Measurements from ENCODE around the gene LZTR1.
"Not testable (repeated sequence)": the region's sequence is repeated elsewhere in the genome, so short reads cannot be mapped to it uniquely, and the experiment has no call there.

The LZTR1 gene

GRCh38 chr22:20942203-20942902 lies 39.7 kb upstream of the LZTR1 start:
- not testable (repeated sequence) for H3K4me3 ChIP-seq (ENCODE audit: low read depth, low read length); H3K27me3 ChIP-seq (ENCODE audit: control insufficient read depth, insufficient read depth, low read length); H3K4me1 ChIP-seq (ENCODE audit: control insufficient read depth, insufficient read depth, low read length); H3K9me3 ChIP-seq (ENCODE audit: control insufficient read depth, insufficient read depth, low read length); H3K9ac ChIP-seq (ENCODE audit: low read depth, low read length); H3K27ac ChIP-seq (ENCODE audit: low read depth, low read length)
- H3K36me3 ChIP-seq (ENCODE audit: control insufficient read depth, insufficient read depth, low read length), result peaks cover 32% of the 10 kb centered on the region

- no peak overlapping the region for H3K4me3 ChIP-seq (ENCODE audit: low read depth, low read length)
- H3K4me1 ChIP-seq (ENCODE audit: control insufficient read depth, insufficient read depth, low read length), result no peaks in the 10 kb centered on the region
- no peaks in the 10 kb centered on the region for H3K9me3 ChIP-seq (ENCODE audit: control insufficient read depth, insufficient read depth, low read length)
- H3K9ac ChIP-seq (ENCODE audit: low read depth, low read length), result no peak overlapping the region
- peaks cover 31% of the 10 kb centered on the region for H3K36me3 ChIP-seq (ENCODE audit: control insufficient read depth, insufficient read depth, low read length)
- no peaks in the 10 kb centered on the region for H3K27me3 ChIP-seq (ENCODE audit: control insufficient read depth, insufficient read depth, low read length)
- H3K27ac ChIP-seq (ENCODE audit: low read depth, low read length), result no peak overlapping the region
Measured at GRCh38 chr22:20943104-20943933, 38.8 kb upstream of the LZTR1 start.

- no peaks in the 10 kb centered on the region for H3K27me3 ChIP-seq (ENCODE audit: control insufficient read depth, insufficient read depth, low read length)
- peaks cover 36% of the 10 kb centered on the region for H3K36me3 ChIP-seq (ENCODE audit: control insufficient read depth, insufficient read depth, low read length)
- no peaks in the 10 kb centered on the region for H3K9me3 ChIP-seq (ENCODE audit: control insufficient read depth, insufficient read depth, low read length)
- H3K9ac ChIP-seq (ENCODE audit: low read depth, low read length), result no peak overlapping the region
- no peak overlapping the region for H3K4me3 ChIP-seq (ENCODE audit: low read depth, low read length)
- H3K4me1 ChIP-seq (ENCODE audit: control insufficient read depth, insufficient read depth, low read length), result no peaks in the 10 kb centered on the region
- H3K27ac ChIP-seq (ENCODE audit: low read depth, low read length), result no peak overlapping the region
Measured at GRCh38 chr22:20944042-20944441, 38.1 kb upstream of the LZTR1 start.

- Histone ChIP-seq H3K9ac (ENCODE audit: low read depth, low read length) (no peak overlapping the region), H3K27me3 (ENCODE audit: control insufficient read depth, insufficient read depth, low read length) (no peaks in the 10 kb centered on the region), H3K4me1 (ENCODE audit: control insufficient read depth, insufficient read depth, low read length) (no peaks in the 10 kb centered on the region), H3K9me3 (ENCODE audit: control insufficient read depth, insufficient read depth, low read length) (no peaks in the 10 kb centered on the region), H3K27ac (ENCODE audit: low read depth, low read length) (no peak overlapping the region), H3K36me3 (ENCODE audit: control insufficient read depth, insufficient read depth, low read length) (peaks cover 50% of the 10 kb centered on the region), H3K4me3 (ENCODE audit: low read depth, low read length) (no peak overlapping the region)
Measured at GRCh38 chr22:20945578-20945934, 36.5 kb upstream of the LZTR1 start.

- no peaks in the 10 kb centered on the region for H3K4me1 ChIP-seq (ENCODE audit: control insufficient read depth, insufficient read depth, low read length)
- peaks cover 53% of the 10 kb centered on the region for H3K36me3 ChIP-seq (ENCODE audit: control insufficient read depth, insufficient read depth, low read length)
- H3K9me3 ChIP-seq (ENCODE audit: control insufficient read depth, insufficient read depth, low read length), result no peaks in the 10 kb centered on the region
Measured at GRCh38 chr22:20946080-20946986, 35.8 kb upstream of the LZTR1 start.

DNA sequence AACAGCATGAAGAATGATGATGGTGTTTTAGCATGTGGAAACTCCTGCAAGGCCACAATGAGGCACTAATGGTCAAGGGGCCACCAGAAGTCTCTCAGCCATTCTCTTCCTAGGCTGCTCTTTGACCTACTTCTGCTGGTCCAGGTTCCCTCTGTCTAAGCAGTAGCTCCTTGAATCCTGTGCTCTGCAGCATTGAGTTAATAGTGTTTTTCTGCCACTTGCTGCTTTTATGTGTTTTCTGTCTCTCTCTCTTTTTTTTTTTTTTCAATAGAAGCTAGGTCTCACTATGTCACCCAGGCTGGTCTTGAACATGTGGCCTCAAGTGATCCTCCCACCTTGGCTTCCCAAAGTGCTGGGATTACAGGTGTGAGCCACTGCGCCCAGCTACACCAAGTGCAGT lies 35.1 kb upstream of the LZTR1 start:
- H3K27me3 ChIP-seq (ENCODE audit: control insufficient read depth, insufficient read depth, low read length), result no peaks in the 10 kb centered on the region
- H3K27ac ChIP-seq (ENCODE audit: low read depth, low read length), result no peak overlapping the region
- H3K9ac ChIP-seq (ENCODE audit: low read depth, low read length), result no peak overlapping the region
- no peaks in the 10 kb centered on the region for H3K4me1 ChIP-seq (ENCODE audit: control insufficient read depth, insufficient read depth, low read length)
- H3K4me3 ChIP-seq (ENCODE audit: low read depth, low read length), result no peak overlapping the region
- H3K9me3 ChIP-seq (ENCODE audit: control insufficient read depth, insufficient read depth, low read length), result no peaks in the 10 kb centered on the region
- peaks cover 56% of the 10 kb centered on the region for H3K36me3 ChIP-seq (ENCODE audit: control insufficient read depth, insufficient read depth, low read length)

More at GRCh38 chr22:20946080-20946986, 35.8 kb upstream of the LZTR1 start:
- no peak overlapping the region for H3K9ac ChIP-seq (ENCODE audit: low read depth, low read length)
- H3K4me3 ChIP-seq (ENCODE audit: low read depth, low read length), result no peak overlapping the region
- no peak overlapping the region for H3K27ac ChIP-seq (ENCODE audit: low read depth, low read length)
- H3K27me3 ChIP-seq (ENCODE audit: control insufficient read depth, insufficient read depth, low read length), result no peaks in the 10 kb centered on the region

GRCh38 chr22:20948450-20948849 lies 33.6 kb upstream of the LZTR1 start:
- H3K9ac ChIP-seq (ENCODE audit: low read depth, low read length), result no peak overlapping the region
- H3K27ac ChIP-seq (ENCODE audit: low read depth, low read length), result no peak overlapping the region
- no peaks in the 10 kb centered on the region for H3K27me3 ChIP-seq (ENCODE audit: control insufficient read depth, insufficient read depth, low read length)
- no peaks in the 10 kb centered on the region for H3K4me1 ChIP-seq (ENCODE audit: control insufficient read depth, insufficient read depth, low read length)
- no peaks in the 10 kb centered on the region for H3K9me3 ChIP-seq (ENCODE audit: control insufficient read depth, insufficient read depth, low read length)
- peaks cover 69% of the 10 kb centered on the region for H3K36me3 ChIP-seq (ENCODE audit: control insufficient read depth, insufficient read depth, low read length)
- no peak overlapping the region for H3K4me3 ChIP-seq (ENCODE audit: low read depth, low read length)

DNA sequence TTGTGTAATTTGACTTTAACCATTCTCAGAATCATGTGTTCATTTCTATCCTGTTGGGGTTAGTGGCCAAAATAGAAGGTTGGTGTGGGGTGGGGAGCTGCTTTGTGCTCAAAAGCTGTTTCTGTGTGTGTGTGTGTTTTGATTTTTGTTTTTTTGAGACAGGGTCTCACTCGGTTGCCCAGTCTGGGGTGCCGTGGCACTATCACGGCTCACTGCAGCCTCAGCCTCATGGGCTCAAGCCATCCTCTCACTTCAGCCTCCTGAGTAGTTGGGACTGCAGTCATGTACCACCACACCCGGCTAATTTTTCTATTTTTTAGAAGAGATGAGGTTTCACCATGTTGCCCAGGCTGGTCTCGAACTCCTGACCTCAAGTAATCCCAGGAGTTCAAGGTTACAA lies 33.1 kb upstream of the LZTR1 start:
- Histone ChIP-seq H3K9me3 (ENCODE audit: control insufficient read depth, insufficient read depth, low read length) (no peaks in the 10 kb centered on the region), H3K27me3 (ENCODE audit: control insufficient read depth, insufficient read depth, low read length) (no peaks in the 10 kb centered on the region), H3K4me1 (ENCODE audit: control insufficient read depth, insufficient read depth, low read length) (no peaks in the 10 kb centered on the region), H3K4me3 (ENCODE audit: low read depth, low read length) (no peak overlapping the region), H3K36me3 (ENCODE audit: control insufficient read depth, insufficient read depth, low read length) (peaks cover 74% of the 10 kb centered on the region), H3K27ac (ENCODE audit: low read depth, low read length) (no peak overlapping the region), H3K9ac (ENCODE audit: low read depth, low read length) (no peak overlapping the region)

DNA sequence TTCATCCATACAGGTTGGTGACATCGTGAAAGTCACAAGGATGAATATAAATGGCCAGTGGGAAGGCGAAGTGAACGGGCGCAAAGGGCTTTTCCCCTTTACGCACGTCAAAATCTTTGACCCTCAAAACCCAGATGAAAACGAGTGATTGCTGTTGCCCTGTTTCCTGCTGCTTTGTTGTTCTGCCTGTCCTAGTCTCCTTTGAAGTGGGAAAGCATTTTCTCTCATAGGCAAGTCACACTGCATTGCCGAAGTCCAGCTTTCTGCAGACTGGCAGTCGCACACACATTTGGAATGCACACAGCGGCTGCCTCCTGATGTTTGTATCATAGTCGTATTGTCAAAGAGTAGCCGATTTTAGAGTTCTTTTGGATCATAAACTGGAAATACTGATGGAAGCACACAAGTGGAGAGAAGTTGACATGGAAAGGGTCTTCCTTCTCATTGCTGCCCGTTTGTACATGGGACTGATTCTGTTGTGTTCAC lies 32.4 kb upstream of the LZTR1 start:
- Histone ChIP-seq H3K4me1 (ENCODE audit: control insufficient read depth, insufficient read depth, low read length) (no peaks in the 10 kb centered on the region), H3K9ac (ENCODE audit: low read depth, low read length) (no peak overlapping the region), H3K4me3 (ENCODE audit: low read depth, low read length) (no peak overlapping the region), H3K27me3 (ENCODE audit: control insufficient read depth, insufficient read depth, low read length) (no peaks in the 10 kb centered on the region), H3K27ac (ENCODE audit: low read depth, low read length) (no peak overlapping the region), H3K36me3 (ENCODE audit: control insufficient read depth, insufficient read depth, low read length) (peaks cover 76% of the 10 kb centered on the region), H3K9me3 (ENCODE audit: control insufficient read depth, insufficient read depth, low read length) (no peaks in the 10 kb centered on the region)

- H3K4me3 ChIP-seq (ENCODE audit: low read depth, low read length), result no peak overlapping the region
- no peaks in the 10 kb centered on the region for H3K27me3 ChIP-seq (ENCODE audit: control insufficient read depth, insufficient read depth, low read length)
- H3K9ac ChIP-seq (ENCODE audit: low read depth, low read length), result no peak overlapping the region
- H3K4me1 ChIP-seq (ENCODE audit: control insufficient read depth, insufficient read depth, low read length), result 0 out of 2 replicates have a peak, but pooled peaks cover 2% of the 10 kb centered on the region
- no peaks in the 10 kb centered on the region for H3K9me3 ChIP-seq (ENCODE audit: control insufficient read depth, insufficient read depth, low read length)
- peak overlapping the region; percentile 59 for H3K27ac ChIP-seq (ENCODE audit: low read depth, low read length)
- H3K36me3 ChIP-seq (ENCODE audit: control insufficient read depth, insufficient read depth, low read length), result peaks cover 68% of the 10 kb centered on the region
Measured at GRCh38 chr22:20951151-20951931, 30.8 kb upstream of the LZTR1 start.
